H1 (cell line): ENCODE measurements around the gene DBX1.

Experiments
- ASH2L ChIP-seq: fragments of 200-600, 300-600 bp; sonication (generic); IDR thresholded peaks from one replicate; pipeline ENCODE4 v1.7.1; 2017; ENCODE audit warnings: low read length
- CBX5 ChIP-seq: fragments of 300-800, 300-1000 bp; sonication (generic); IDR thresholded peaks from 2 replicates; pipeline ENCODE4 v1.7.1; 2016; ENCODE audit warnings: antibody characterized with exemption, low read length, low read depth
- CTCF ChIP-seq, 3 experiments: IDR thresholded peaks; 1 replicate in 2 of 3; 2 replicates in 1 of 3; pipeline versions ENCODE4 v1.5.1 to v1.6.1; 2011; ENCODE audit warnings: low read length in 3 of 3, mild to moderate bottlenecking in 3 of 3, inconsistent platforms in 2 of 3, low read depth in 1 of 3, moderate library complexity in 1 of 3; ENCODE audit not compliant: insufficient read depth in 1 of 3; ENCODE audit errors: control extremely low read depth in 1 of 3
- HDAC2 ChIP-seq, 2 experiments: fragments of 300-600 bp in 1 of 2; sonication (generic) in 1 of 2; IDR thresholded peaks; 2 replicates each; pipeline ENCODE4 v1.6.1; 2011 to 2012; ENCODE audit warnings: low read depth in 2 of 2, low read length in 2 of 2, mild to moderate bottlenecking in 2 of 2, moderate library complexity in 2 of 2, borderline replicate concordance in 1 of 2, inconsistent platforms in 1 of 2
- KDM5A ChIP-seq: fragments of 200-600 bp; IDR thresholded peaks from 2 replicates; pipeline ENCODE4 v1.7.1; 2012; ENCODE audit warnings: mild to moderate bottlenecking, low read length, inconsistent platforms, mixed read lengths
- POLR2A ChIP-seq, 2 experiments: IDR thresholded peaks; 1 replicate in 1 of 2; 2 replicates in 1 of 2; pipeline ENCODE4 v1.6.1; 2011; ENCODE audit warnings: low read depth in 2 of 2, low read length in 2 of 2, mild to moderate bottlenecking in 2 of 2; ENCODE audit errors: control extremely low read depth in 1 of 2
- RFX5 ChIP-seq: IDR thresholded peaks from 2 replicates; pipeline ENCODE4 v1.6.1; 2011; ENCODE audit warnings: low read depth, low read length, improper control_type of control experiment, borderline replicate concordance
- SP1 ChIP-seq: IDR thresholded peaks from 2 replicates; pipeline ENCODE4 v1.6.1; 2011; ENCODE audit warnings: low read depth, low read length
- SRF ChIP-seq: IDR thresholded peaks from 2 replicates; pipeline ENCODE4 v1.6.1; 2011; ENCODE audit warnings: mild to moderate bottlenecking, low read depth, low read length, moderate library complexity
- TBP ChIP-seq: IDR thresholded peaks from 2 replicates; pipeline ENCODE4 v1.6.1; 2011; ENCODE audit warnings: low read depth, low read length, improper control_type of control experiment
- YY1 ChIP-seq: IDR thresholded peaks from 2 replicates; pipeline ENCODE4 v1.6.1; 2011; ENCODE audit warnings: low read depth, mild to moderate bottlenecking, low read length

- TF ChIP-seq SP1 (no peak), CTCF (IDR thresholded peaks at IDR 0.05; ENCODE audit: control extremely low read depth in 1 of 3, insufficient read depth in 1 of 3, low read depth in 1 of 3, low read length in 3 of 3) (no peak), ASH2L (no peak), CBX5 (no peak), HDAC2 (IDR thresholded peaks at IDR 0.05; ENCODE audit: borderline replicate concordance in 1 of 2, low read depth in 2 of 2, low read length in 2 of 2) (no peak), POLR2A (IDR thresholded peaks at IDR 0.05; ENCODE audit: control extremely low read depth in 1 of 2, low read depth in 2 of 2, low read length in 2 of 2) (no peak), TBP (no peak), SRF (no peak), KDM5A (no peak), YY1 (no peak), RFX5 (no peak)
These were observed 31.9 kb upstream of the DBX1 start for GRCh38 chr11:20192151-20192550.
